C4-2B (cell line): ENCODE results near the gene SLC22A7.
"Not testable (repeated sequence)": the region's sequence is repeated elsewhere in the genome, so short reads cannot be mapped to it uniquely, and the experiment has no call there.

Source experiments
- CTCF ChIP-seq: fragments of 450-650 bp; conservative IDR thresholded peaks from 2 replicates; pipeline ENCODE4 v1.5.1; 2017; ENCODE audit warnings: mild to moderate bottlenecking
- ZFX ChIP-seq: fragments of 450-650 bp; IDR thresholded peaks from 2 replicates; pipeline ENCODE4 v1.6.1; 2017

- not testable (repeated sequence) for TF ChIP-seq CTCF, ZFX
Measured at GRCh38 chr6:43346243-43346642, 48.2 kb downstream of the SLC22A7 start.
